IMR-90 (cell line): Measurements from ENCODE around the gene ZNF280C.

Experiments used
- MAZ ChIP-seq: IDR thresholded peaks from 2 replicates; pipeline ENCODE4 v1.6.1; 2012; ENCODE audit warnings: low read depth, mild to moderate bottlenecking, low read length, improper control_type of control experiment, moderate library complexity, borderline replicate concordance
- POLR2A ChIP-seq: IDR thresholded peaks from 2 replicates; pipeline ENCODE4 v1.6.1; 2012; ENCODE audit warnings: mild to moderate bottlenecking, low read depth, low read length
- SMC3 ChIP-seq: fragments of 150-350 bp; IDR thresholded peaks from 2 replicates; pipeline ENCODE4 v1.6.1; 2016; ENCODE audit warnings: low read depth, mild to moderate bottlenecking, antibody characterized with exemption, low read length, moderate library complexity
- TF ChIP-seq, protein P1 (sequence below): conservative IDR thresholded peaks from 2 replicates; pipeline ENCODE4 v1.5.1; 2012; ENCODE audit warnings: mild to moderate bottlenecking, low read depth, low read length, improper control_type of control experiment
- TF ChIP-seq, protein P2 (sequence below): fragments of 150-350 bp; IDR thresholded peaks from 2 replicates; pipeline ENCODE4 v1.6.1; 2016; ENCODE audit warnings: low read depth, mild to moderate bottlenecking, low read length, moderate library complexity, borderline replicate concordance

- TF ChIP-seq POLR2A (no peak), MAZ (no peak), SMC3 (no peak)
- TF ChIP-seq, protein P1, sequence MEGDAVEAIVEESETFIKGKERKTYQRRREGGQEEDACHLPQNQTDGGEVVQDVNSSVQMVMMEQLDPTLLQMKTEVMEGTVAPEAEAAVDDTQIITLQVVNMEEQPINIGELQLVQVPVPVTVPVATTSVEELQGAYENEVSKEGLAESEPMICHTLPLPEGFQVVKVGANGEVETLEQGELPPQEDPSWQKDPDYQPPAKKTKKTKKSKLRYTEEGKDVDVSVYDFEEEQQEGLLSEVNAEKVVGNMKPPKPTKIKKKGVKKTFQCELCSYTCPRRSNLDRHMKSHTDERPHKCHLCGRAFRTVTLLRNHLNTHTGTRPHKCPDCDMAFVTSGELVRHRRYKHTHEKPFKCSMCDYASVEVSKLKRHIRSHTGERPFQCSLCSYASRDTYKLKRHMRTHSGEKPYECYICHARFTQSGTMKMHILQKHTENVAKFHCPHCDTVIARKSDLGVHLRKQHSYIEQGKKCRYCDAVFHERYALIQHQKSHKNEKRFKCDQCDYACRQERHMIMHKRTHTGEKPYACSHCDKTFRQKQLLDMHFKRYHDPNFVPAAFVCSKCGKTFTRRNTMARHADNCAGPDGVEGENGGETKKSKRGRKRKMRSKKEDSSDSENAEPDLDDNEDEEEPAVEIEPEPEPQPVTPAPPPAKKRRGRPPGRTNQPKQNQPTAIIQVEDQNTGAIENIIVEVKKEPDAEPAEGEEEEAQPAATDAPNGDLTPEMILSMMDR = no peak
- TF ChIP-seq, protein P2, sequence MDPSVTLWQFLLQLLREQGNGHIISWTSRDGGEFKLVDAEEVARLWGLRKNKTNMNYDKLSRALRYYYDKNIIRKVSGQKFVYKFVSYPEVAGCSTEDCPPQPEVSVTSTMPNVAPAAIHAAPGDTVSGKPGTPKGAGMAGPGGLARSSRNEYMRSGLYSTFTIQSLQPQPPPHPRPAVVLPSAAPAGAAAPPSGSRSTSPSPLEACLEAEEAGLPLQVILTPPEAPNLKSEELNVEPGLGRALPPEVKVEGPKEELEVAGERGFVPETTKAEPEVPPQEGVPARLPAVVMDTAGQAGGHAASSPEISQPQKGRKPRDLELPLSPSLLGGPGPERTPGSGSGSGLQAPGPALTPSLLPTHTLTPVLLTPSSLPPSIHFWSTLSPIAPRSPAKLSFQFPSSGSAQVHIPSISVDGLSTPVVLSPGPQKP = no peak
Measured at GRCh38 chrX:130184857-130185256, 83.8 kb downstream of the ZNF280C start.
